RWPE2 (cell line): ENCODE measurements around the gene MR1.

ENCODE experiments used
- ATAC-seq: fragments of 200-7000 bp; cut with Tn5 transposase; 3 replicates; pipeline ENCODE4 v1.9.1; 2021; ENCODE audit warnings: low read depth
- DNase-seq: peaks from one replicate; pipeline ENCODE4 v3.0.0-alpha.2; 2020; ENCODE audit warnings: low spot score
- H3K27ac ChIP-seq: fragments of 450-650 bp; 2 replicates; pipeline ENCODE4 v1.5.1; 2017; ENCODE audit warnings: mild to moderate bottlenecking; ENCODE audit not compliant: poor library complexity, severe bottlenecking
- H3K27me3 ChIP-seq: fragments of 250-450 bp; sonication (Bioruptor Pico); 2 replicates; pipeline ENCODE4 v1.5.1; 2021; ENCODE audit warnings: mild to moderate bottlenecking, moderate library complexity; ENCODE audit not compliant: insufficient read depth, poor library complexity, severe bottlenecking
- H3K36me3 ChIP-seq: fragments of 250-450 bp; sonication (Bioruptor Pico); 2 replicates; pipeline ENCODE4 v1.5.1; 2020; ENCODE audit warnings: low read depth, mild to moderate bottlenecking, moderate library complexity
- H3K4me1 ChIP-seq: fragments of 250-450 bp; sonication (Bioruptor Pico); 2 replicates; pipeline ENCODE4 v1.5.1; 2021; ENCODE audit warnings: mild to moderate bottlenecking, moderate library complexity; ENCODE audit not compliant: insufficient read depth, poor library complexity, severe bottlenecking
- H3K4me3 ChIP-seq: fragments of 250-450 bp; sonication (Bioruptor Pico); 2 replicates; pipeline ENCODE4 v1.5.1; 2021; ENCODE audit warnings: mild to moderate bottlenecking, moderate library complexity; ENCODE audit not compliant: severe bottlenecking
- H3K9me3 ChIP-seq: fragments of 250-450 bp; sonication (Bioruptor Pico); 2 replicates; pipeline ENCODE4 v1.5.1; 2021; ENCODE audit warnings: mild to moderate bottlenecking, moderate library complexity; ENCODE audit not compliant: severe bottlenecking
- TF ChIP-seq, protein P1 (sequence below): fragments of 450-650 bp; IDR thresholded peaks from one replicate; pipeline ENCODE4 v1.5.1; 2017; ENCODE audit warnings: mild to moderate bottlenecking, moderate library complexity; ENCODE audit not compliant: poor library complexity, severe bottlenecking

MR1 gene

GRCh38 chr1:181079920-181080319 lies 46.1 kb downstream of the MR1 start:
- peaks cover 19% of the 10 kb centered on the region for H3K4me1 ChIP-seq
- H3K36me3 ChIP-seq: no peaks in the 10 kb centered on the region
- no peak overlapping the region for H3K4me3 ChIP-seq
- H3K27ac ChIP-seq: no peak overlapping the region
- no peaks in the 10 kb centered on the region for H3K27me3 ChIP-seq
- H3K9me3 ChIP-seq: no peaks in the 10 kb centered on the region
- TF ChIP-seq, protein P1, sequence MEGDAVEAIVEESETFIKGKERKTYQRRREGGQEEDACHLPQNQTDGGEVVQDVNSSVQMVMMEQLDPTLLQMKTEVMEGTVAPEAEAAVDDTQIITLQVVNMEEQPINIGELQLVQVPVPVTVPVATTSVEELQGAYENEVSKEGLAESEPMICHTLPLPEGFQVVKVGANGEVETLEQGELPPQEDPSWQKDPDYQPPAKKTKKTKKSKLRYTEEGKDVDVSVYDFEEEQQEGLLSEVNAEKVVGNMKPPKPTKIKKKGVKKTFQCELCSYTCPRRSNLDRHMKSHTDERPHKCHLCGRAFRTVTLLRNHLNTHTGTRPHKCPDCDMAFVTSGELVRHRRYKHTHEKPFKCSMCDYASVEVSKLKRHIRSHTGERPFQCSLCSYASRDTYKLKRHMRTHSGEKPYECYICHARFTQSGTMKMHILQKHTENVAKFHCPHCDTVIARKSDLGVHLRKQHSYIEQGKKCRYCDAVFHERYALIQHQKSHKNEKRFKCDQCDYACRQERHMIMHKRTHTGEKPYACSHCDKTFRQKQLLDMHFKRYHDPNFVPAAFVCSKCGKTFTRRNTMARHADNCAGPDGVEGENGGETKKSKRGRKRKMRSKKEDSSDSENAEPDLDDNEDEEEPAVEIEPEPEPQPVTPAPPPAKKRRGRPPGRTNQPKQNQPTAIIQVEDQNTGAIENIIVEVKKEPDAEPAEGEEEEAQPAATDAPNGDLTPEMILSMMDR: no peak
- DNase-seq (no peak), ATAC-seq (no peak)

DNA sequence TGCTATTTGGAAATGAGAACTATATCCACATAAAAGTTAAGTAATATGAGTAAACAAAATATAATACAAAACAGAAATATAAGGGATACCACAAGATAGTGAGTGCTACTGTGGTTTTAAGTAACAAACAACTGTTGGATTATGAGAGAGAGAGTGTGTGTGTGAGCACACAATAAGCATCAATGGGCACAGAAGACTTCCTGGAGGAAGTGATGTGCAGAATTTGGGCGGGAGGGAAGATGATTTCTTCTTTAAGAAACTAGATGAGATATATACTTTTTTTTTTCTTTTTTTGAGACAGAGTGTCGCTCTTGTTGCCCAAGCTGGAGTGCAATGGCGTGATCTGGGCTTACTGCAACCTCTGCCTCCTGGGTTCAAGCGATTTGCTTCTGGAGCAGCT lies 46.8 kb downstream of the MR1 start:
- Histone ChIP-seq H3K4me3 (no peak overlapping the region), H3K27ac (no peak overlapping the region), H3K27me3 (no peaks in the 10 kb centered on the region), H3K9me3 (no peaks in the 10 kb centered on the region), H3K4me1 (peaks cover 19% of the 10 kb centered on the region), H3K36me3 (no peaks in the 10 kb centered on the region)
- no peak for ATAC-seq
- DNase-seq: no peak
- TF ChIP-seq, protein P1: no peak

DNA sequence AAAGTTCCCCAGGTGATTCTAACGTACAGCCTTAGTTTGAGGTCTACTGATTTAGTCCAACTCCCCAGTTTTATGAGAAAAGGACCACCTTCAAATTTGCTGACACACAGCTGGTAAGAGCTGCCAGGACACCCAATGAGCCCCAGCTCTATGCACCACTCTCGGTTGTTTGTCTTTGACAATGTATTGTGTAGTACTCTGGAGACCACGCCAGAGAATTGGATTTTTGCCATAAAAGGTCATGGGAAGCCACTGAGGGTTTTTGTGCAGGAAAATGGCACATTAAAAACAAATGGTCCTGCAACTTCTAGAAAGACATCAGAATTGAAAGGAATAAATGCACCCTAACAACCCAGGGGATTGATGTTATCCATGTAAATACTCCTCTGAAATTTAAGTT lies 47.6 kb downstream of the MR1 start:
- no peaks in the 10 kb centered on the region for H3K9me3 ChIP-seq
- TF ChIP-seq, protein P1: no peak
- DNase-seq: no peak
- peaks cover 20% of the 10 kb centered on the region for H3K4me1 ChIP-seq
- H3K27me3 ChIP-seq: no peaks in the 10 kb centered on the region
- no peak overlapping the region for H3K27ac ChIP-seq
- no peak for ATAC-seq
- H3K4me3 ChIP-seq: no peak overlapping the region
- H3K36me3 ChIP-seq: no peaks in the 10 kb centered on the region

DNA sequence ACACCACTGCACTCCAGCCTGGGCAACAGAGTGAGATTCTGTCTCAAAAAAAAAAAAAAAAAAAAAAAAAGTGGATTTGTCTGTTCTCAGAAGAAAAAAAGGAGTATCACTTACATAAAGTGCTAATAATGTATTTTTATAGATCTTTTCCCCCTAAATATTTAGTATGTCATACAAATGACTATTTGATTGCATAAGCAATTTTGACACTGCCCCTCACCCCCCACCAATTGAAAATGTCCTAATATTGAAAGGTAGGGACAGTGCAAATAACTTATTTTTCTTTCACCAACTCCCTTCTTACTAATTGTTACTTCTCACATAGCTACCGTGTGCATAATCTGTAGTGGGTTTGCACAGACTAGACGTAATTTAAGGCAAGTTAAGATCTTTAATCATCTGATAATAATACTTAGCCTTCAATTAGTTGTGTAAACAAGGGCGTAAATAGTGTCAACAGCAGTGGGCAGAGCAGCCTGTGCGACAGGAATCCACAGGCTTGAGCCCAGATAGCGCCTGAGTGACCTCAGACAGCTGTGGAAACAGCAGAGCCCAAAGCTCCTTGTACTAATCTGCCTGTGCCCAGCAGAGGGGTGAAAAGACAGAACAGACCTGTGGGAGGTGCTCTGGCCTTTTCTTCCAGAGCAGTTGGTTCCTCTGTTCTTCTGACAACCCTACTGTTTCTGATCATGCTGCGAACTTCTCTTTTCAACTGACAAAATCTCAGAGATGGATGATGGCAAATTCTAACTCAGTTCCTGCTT lies 50.2 kb downstream of the MR1 start:
- DNase-seq (no peak), ATAC-seq (no peak)
- Histone ChIP-seq H3K27me3 (no peaks in the 10 kb centered on the region), H3K4me3 (no peak overlapping the region), H3K4me1 (peaks cover 14% of the 10 kb centered on the region), H3K36me3 (no peaks in the 10 kb centered on the region), H3K27ac (no peak overlapping the region), H3K9me3 (no peaks in the 10 kb centered on the region)
- TF ChIP-seq, protein P1: peak; percentile 31

GRCh38 chr1:181084606-181084969 lies 50.8 kb downstream of the MR1 start:
- DNase-seq (no peak), ATAC-seq (no peak)
- H3K4me1 ChIP-seq: peaks cover 14% of the 10 kb centered on the region
- no peak overlapping the region for H3K27ac ChIP-seq
- H3K27me3 ChIP-seq: no peaks in the 10 kb centered on the region
- no peak overlapping the region for H3K4me3 ChIP-seq
- H3K36me3 ChIP-seq: peaks cover 1% of the 10 kb centered on the region
- TF ChIP-seq, protein P1: no peak
- H3K9me3 ChIP-seq: no peaks in the 10 kb centered on the region
